H1 (cell line): ENCODE measurements around the gene UBASH3B. TPM values are rescaled to one million over a fixed set of nuclear protein-coding genes. Genes with fewer than 3 reads are reported as not detected.

Experiments
- CTCF ChIA-PET: fragments of 300-600 bp; sonication (Branson Sonifier 250); formaldehyde crosslinking; loops from one replicate; lab custom pipeline; 2021; ENCODE audit not compliant: partially characterized antibody; lab: Charles Lee
- POLR2A ChIA-PET: fragments of 300-600 bp; sonication (Branson Sonifier 250); formaldehyde crosslinking; loops from one replicate; lab custom pipeline; 2021; ENCODE audit warnings: inconsistent platforms; ENCODE audit not compliant: partially characterized antibody; lab: Charles Lee
- DNase-seq, 2 experiments: peaks; one replicate each; pipeline versions ENCODE4 v3.0.0 to v3.0.0-alpha.2; 2010 to 2022; ENCODE audit warnings: low spot score in 2 of 2, low read depth in 1 of 2, mixed read lengths in 1 of 2
- FAIRE-seq: peaks from 2 replicates; lab custom pipeline; 2011; peaks lifted over from hg19 to GRCh38; lab: Jason Lieb, UNC
- H2AFZ ChIP-seq: 2 replicates; pipeline ENCODE4 v1.8.1; 2012; ENCODE audit warnings: low read length, inconsistent platforms
- H2AK5ac ChIP-seq: 2 replicates; pipeline ENCODE4 v1.6.1; 2013; ENCODE audit warnings: low read depth, low read length
- H2BK120ac ChIP-seq: replicated peaks from 2 replicates; pipeline ENCODE3; 2013; ENCODE audit warnings: low read depth, low read length, inconsistent platforms
- H2BK12ac ChIP-seq: 2 replicates; pipeline ENCODE4 v1.6.1; 2013; ENCODE audit warnings: low read depth, low read length
- H2BK15ac ChIP-seq: 2 replicates; pipeline ENCODE4 v1.6.1; 2013; ENCODE audit warnings: low read length
- H2BK20ac ChIP-seq: 2 replicates; pipeline ENCODE4 v1.6.1; 2013; ENCODE audit warnings: low read length
- H2BK5ac ChIP-seq: 2 replicates; pipeline ENCODE4 v1.6.1; 2013; ENCODE audit warnings: low read depth, low read length
- H3K14ac ChIP-seq: 2 replicates; pipeline ENCODE4 v1.6.1; 2013; ENCODE audit warnings: inconsistent platforms; ENCODE audit not compliant: insufficient read length
- H3K18ac ChIP-seq: 2 replicates; pipeline ENCODE4 v1.6.1; 2013; ENCODE audit warnings: low read length; ENCODE audit errors: extremely low read depth
- H3K23ac ChIP-seq: 2 replicates; pipeline ENCODE4 v1.6.1; 2013; ENCODE audit warnings: inconsistent platforms; ENCODE audit not compliant: insufficient read length
- H3K23me2 ChIP-seq: 2 replicates; pipeline ENCODE4 v1.6.1; 2013; ENCODE audit warnings: low read depth, low read length
- H3K27ac ChIP-seq: 2 replicates; pipeline ENCODE4 v1.6.1; 2011; ENCODE audit warnings: low read depth, low read length, inconsistent platforms
- H3K27me3 ChIP-seq, 4 experiments: replicated peaks in 1 of 4; 1 replicate in 1 of 4; 2 replicates in 3 of 4; pipeline versions ENCODE4 v1.6.1 to v1.8.1; 2011 to 2013; ENCODE audit warnings: low read length in 3 of 4, mild to moderate bottlenecking in 3 of 4, inconsistent platforms in 2 of 4, mixed read lengths in 2 of 4, moderate library complexity in 1 of 4; ENCODE audit not compliant: control insufficient read depth in 3 of 4, insufficient read depth in 3 of 4; ENCODE audit errors: extremely low read depth in 1 of 4
- H3K36me3 ChIP-seq, 4 experiments: 2 replicates each; pipeline versions ENCODE4 v1.6.1 to v1.8.1; 2011 to 2013; ENCODE audit warnings: mild to moderate bottlenecking in 4 of 4, low read length in 3 of 4, moderate library complexity in 2 of 4, control low read depth in 1 of 4, inconsistent platforms in 1 of 4; ENCODE audit not compliant: insufficient read depth in 4 of 4, control insufficient read depth in 2 of 4
- H3K4ac ChIP-seq: replicated peaks from 2 replicates; pipeline ENCODE3; 2013; ENCODE audit warnings: low read length, low read depth, mixed read lengths, inconsistent platforms; ENCODE audit not compliant: insufficient read length
- H3K4me1 ChIP-seq, 4 experiments: replicated peaks in 1 of 4; 1 replicate in 1 of 4; 2 replicates in 3 of 4; pipeline versions ENCODE4 v1.6.1 to v1.8.1; 2011 to 2013; ENCODE audit warnings: low read length in 3 of 4, inconsistent platforms in 2 of 4, mixed read lengths in 1 of 4; ENCODE audit not compliant: insufficient read depth in 4 of 4, control insufficient read depth in 3 of 4
- H3K4me2 ChIP-seq, 2 experiments: 2 replicates each; pipeline versions ENCODE4 v1.6.1 to v1.8.1; 2011 to 2013; ENCODE audit warnings: low read depth in 2 of 2, low read length in 2 of 2, control low read depth in 1 of 2, inconsistent platforms in 1 of 2, mild to moderate bottlenecking in 1 of 2; ENCODE audit not compliant: insufficient read depth in 1 of 2
- H3K4me3 ChIP-seq, 4 experiments: fragments of 200-600, 300-600 bp in 1 of 4; sonication (generic), shearing (Covaris generic), sonication (Bioruptor Twin) in 1 of 4; 2 replicates each; pipeline versions ENCODE4 v1.5.1 to v1.8.1; 2011 to 2016; ENCODE audit warnings: low read length in 4 of 4, low read depth in 3 of 4, control low read depth in 2 of 4, inconsistent platforms in 2 of 4, mild to moderate bottlenecking in 2 of 4, mixed read lengths in 1 of 4, moderate library complexity in 1 of 4; ENCODE audit not compliant: insufficient read depth in 2 of 4; ENCODE audit errors: extremely low read depth in 1 of 4
- H3K56ac ChIP-seq: replicated peaks from 2 replicates; pipeline ENCODE3; 2013; ENCODE audit warnings: low read depth, mild to moderate bottlenecking, mixed read lengths, low read length, inconsistent platforms; ENCODE audit not compliant: insufficient read length
- H3K79me1 ChIP-seq: 2 replicates; pipeline ENCODE4 v1.6.1; 2013; ENCODE audit warnings: low read depth, low read length, control low read depth
- H3K79me2 ChIP-seq, 2 experiments: 2 replicates each; pipeline versions ENCODE4 v1.6.1 to v1.8.1; 2012 to 2013; ENCODE audit warnings: low read length in 2 of 2, mild to moderate bottlenecking in 2 of 2, inconsistent platforms in 1 of 2; ENCODE audit not compliant: insufficient read depth in 2 of 2, control insufficient read depth in 1 of 2
- H3K9ac ChIP-seq, 4 experiments: replicated peaks in 1 of 4; 1 replicate in 1 of 4; 2 replicates in 3 of 4; pipeline versions ENCODE4 v1.6.1 to v1.8.1; 2011 to 2013; ENCODE audit warnings: low read depth in 3 of 4, low read length in 3 of 4, control low read depth in 2 of 4, mild to moderate bottlenecking in 2 of 4, moderate library complexity in 2 of 4, inconsistent platforms in 1 of 4; ENCODE audit errors: extremely low read depth in 1 of 4
- H3K9me3 ChIP-seq, 2 experiments: 2 replicates each; pipeline versions ENCODE4 v1.6.1 to v1.8.1; 2012 to 2013; ENCODE audit warnings: mild to moderate bottlenecking in 2 of 2, moderate library complexity in 2 of 2, control low read depth in 1 of 2, inconsistent platforms in 1 of 2, low read depth in 1 of 2, low read length in 1 of 2, mixed read lengths in 1 of 2; ENCODE audit not compliant: insufficient read depth in 2 of 2
- H4K20me1 ChIP-seq, 2 experiments: replicated peaks in 1 of 2; 2 replicates each; pipeline versions ENCODE3 to v1.8.1; 2011 to 2013; ENCODE audit warnings: inconsistent platforms in 2 of 2, low read length in 2 of 2, mild to moderate bottlenecking in 1 of 2; ENCODE audit not compliant: insufficient read depth in 2 of 2, control insufficient read depth in 1 of 2
- H4K5ac ChIP-seq: 2 replicates; pipeline ENCODE4 v1.6.1; 2013; ENCODE audit warnings: low read length, low read depth, mixed read lengths, inconsistent platforms; ENCODE audit not compliant: insufficient read length
- H4K8ac ChIP-seq: 2 replicates; pipeline ENCODE4 v1.8.0; 2013; ENCODE audit warnings: mild to moderate bottlenecking, moderate library complexity, low read length, inconsistent platforms; ENCODE audit not compliant: insufficient read depth; ENCODE audit errors: extremely low read depth
- H4K91ac ChIP-seq: replicated peaks from 2 replicates; pipeline ENCODE3; 2013; ENCODE audit warnings: low read length, mixed read lengths, inconsistent platforms; ENCODE audit not compliant: insufficient read length
- FOSL1 ChIP-seq: IDR thresholded peaks from 2 replicates; pipeline ENCODE4 v1.6.1; 2011; ENCODE audit warnings: mild to moderate bottlenecking, low read depth, low read length, moderate library complexity; ENCODE audit not compliant: insufficient read depth
- GABPA ChIP-seq: IDR thresholded peaks from 2 replicates; pipeline ENCODE4 v1.6.1; 2011; ENCODE audit warnings: mild to moderate bottlenecking, low read length, moderate library complexity, borderline replicate concordance; ENCODE audit not compliant: insufficient read depth
- HDAC6 ChIP-seq: IDR thresholded peaks from one replicate; pipeline ENCODE4 v1.7.1; 2012; ENCODE audit warnings: low read depth, mild to moderate bottlenecking, inconsistent platforms, low read length, moderate library complexity
- RNF2 ChIP-seq: fragments of 200-900, 300-1000 bp; sonication (generic); IDR thresholded peaks from 2 replicates; pipeline ENCODE4 v1.7.1; 2016; ENCODE audit warnings: borderline replicate concordance, low read depth, mild to moderate bottlenecking, antibody characterized with exemption, low read length; ENCODE audit not compliant: poor library complexity, severe bottlenecking; ENCODE audit errors: missing control alignments
- SIRT6 ChIP-seq: IDR thresholded peaks from one replicate; pipeline ENCODE4 v1.7.1; 2012; ENCODE audit warnings: low read length, inconsistent platforms
- WGBS, 2 experiments: shearing (Covaris generic) in 1 of 2; methylation state at CpG; one replicate each; pipeline versions ENCODE4 v1.1.6 to v1.1.7; 2013 to 2015; ENCODE audit warnings: low lambda C conversion rate in 2 of 2, mixed read lengths in 2 of 2, inconsistent platforms in 1 of 2, low coverage in 1 of 2, missing lambda C conversion rate in 1 of 2; ENCODE audit not compliant: insufficient replicate concordance in 2 of 2, insufficient coverage in 1 of 2, insufficient read length in 1 of 2; ENCODE audit errors: extremely low coverage in 1 of 2, missing lambda C conversion rate in 1 of 2; 5-methylcytosine and 5-hydroxymethylcytosine counted together
- polyA plus RNA-seq, 7 experiments: library from polyadenylated mRNA; depleted of rRNA in 3 of 7; stranded (reverse) in 5 of 7; unstranded in 2 of 7; fragments of >200 nt in 5 of 7; fragments of 200-250 nt in 2 of 7; gene quantifications; 1 replicate in 5 of 7; 2 replicates in 1 of 7; 4 replicates in 1 of 7; pipeline versions ENCODE4 v1.2.1 to v1.2.3, GENCODE V29; 2011 to 2013; ENCODE audit warnings: missing spikeins in 2 of 7, mixed read lengths in 2 of 7
- total RNA-seq: library from RNA; stranded (reverse); fragmentation: NEBNext Ultra II Directional; extraction: Animal tissue kit (Norgen Biotek cat#: 25700); gene quantifications from 2 replicates; pipeline ENCODE4 v1.2.1, GENCODE V29; 2021
- TF ChIP-seq, protein P1 (sequence below), 3 experiments: IDR thresholded peaks; 1 replicate in 2 of 3; 2 replicates in 1 of 3; pipeline versions ENCODE4 v1.5.1 to v1.6.1; 2011; ENCODE audit warnings: low read length in 3 of 3, mild to moderate bottlenecking in 3 of 3, inconsistent platforms in 2 of 3, low read depth in 1 of 3, moderate library complexity in 1 of 3; ENCODE audit not compliant: insufficient read depth in 1 of 3; ENCODE audit errors: control extremely low read depth in 1 of 3
- TF ChIP-seq, protein P2 (sequence below): IDR thresholded peaks from 2 replicates; pipeline ENCODE4 v1.6.1; 2011; ENCODE audit warnings: low read depth, mild to moderate bottlenecking, low read length; ENCODE audit not compliant: insufficient read depth

The UBASH3B gene
- total and polyA plus RNA-seq, 2 of the 8 experiments (the other 6 are each of a cell fraction or from before 2014, with no cell fraction given) = 7.5 to 9.5 TPM

DNA sequence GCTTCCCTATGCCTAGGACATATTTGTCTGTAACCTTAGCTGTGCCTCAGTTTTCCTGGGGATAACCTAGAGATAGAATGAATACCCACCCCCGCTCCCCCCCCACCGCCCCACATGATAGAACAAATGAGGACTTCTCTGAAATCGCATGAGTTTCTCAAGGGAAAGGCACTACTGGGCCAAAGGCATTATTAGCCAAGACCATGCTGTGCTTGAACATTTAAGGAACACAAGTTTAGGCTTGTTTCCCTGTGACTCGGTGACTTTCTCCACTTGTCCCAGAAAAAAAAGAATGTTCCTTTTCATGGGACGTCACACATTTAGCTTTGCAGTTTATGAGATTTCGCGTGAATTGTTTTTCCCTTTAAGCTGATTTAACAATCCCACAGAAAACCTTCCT is 131.4 kb downstream of the UBASH3B start:
- FAIRE-seq = no peak
- WGBS, 2 experiments = 92% methylated on average over 7 of the region's 7 CpGs; no CpG with 5 or more reads in 1 of the 2 experiments
- CTCF ChIA-PET = interaction anchor here (0.6 to 24.9 kb wide), 12 partner anchors 9 to 612 kb away, joined by 3 to 356 read pairs (median 5); no protein-coding TSS in a partner anchor

More for the DNA sequence above, 131.4 kb downstream of the UBASH3B start:
- H3K79me2 ChIP-seq = no peaks in the 10 kb centered on the region
- H2AK5ac ChIP-seq = no peak overlapping the region
- no peak overlapping the region for H3K23ac ChIP-seq
- no peaks in the 10 kb centered on the region for H4K20me1 ChIP-seq
- H2BK12ac ChIP-seq = no peak overlapping the region
- no peak overlapping the region for H2AFZ ChIP-seq
- H3K79me1 ChIP-seq = no peaks in the 10 kb centered on the region
- H4K5ac ChIP-seq = no peak overlapping the region
- no peak overlapping the region for H3K4me2 ChIP-seq
- no peak overlapping the region for H3K18ac ChIP-seq
- no peak overlapping the region for H3K9ac ChIP-seq
- no peak overlapping the region for H2BK120ac ChIP-seq
- H3K27me3 ChIP-seq = no peaks in the 10 kb centered on the region
- H3K4ac ChIP-seq = no peak overlapping the region
- no peak for DNase-seq
- no peak overlapping the region for H3K4me3 ChIP-seq
- no peaks in the 10 kb centered on the region for H3K36me3 ChIP-seq
- no peak overlapping the region for H4K8ac ChIP-seq
- no peak overlapping the region for H2BK20ac ChIP-seq
- no peak for TF ChIP-seq SIRT6
- TF ChIP-seq, protein P1, sequence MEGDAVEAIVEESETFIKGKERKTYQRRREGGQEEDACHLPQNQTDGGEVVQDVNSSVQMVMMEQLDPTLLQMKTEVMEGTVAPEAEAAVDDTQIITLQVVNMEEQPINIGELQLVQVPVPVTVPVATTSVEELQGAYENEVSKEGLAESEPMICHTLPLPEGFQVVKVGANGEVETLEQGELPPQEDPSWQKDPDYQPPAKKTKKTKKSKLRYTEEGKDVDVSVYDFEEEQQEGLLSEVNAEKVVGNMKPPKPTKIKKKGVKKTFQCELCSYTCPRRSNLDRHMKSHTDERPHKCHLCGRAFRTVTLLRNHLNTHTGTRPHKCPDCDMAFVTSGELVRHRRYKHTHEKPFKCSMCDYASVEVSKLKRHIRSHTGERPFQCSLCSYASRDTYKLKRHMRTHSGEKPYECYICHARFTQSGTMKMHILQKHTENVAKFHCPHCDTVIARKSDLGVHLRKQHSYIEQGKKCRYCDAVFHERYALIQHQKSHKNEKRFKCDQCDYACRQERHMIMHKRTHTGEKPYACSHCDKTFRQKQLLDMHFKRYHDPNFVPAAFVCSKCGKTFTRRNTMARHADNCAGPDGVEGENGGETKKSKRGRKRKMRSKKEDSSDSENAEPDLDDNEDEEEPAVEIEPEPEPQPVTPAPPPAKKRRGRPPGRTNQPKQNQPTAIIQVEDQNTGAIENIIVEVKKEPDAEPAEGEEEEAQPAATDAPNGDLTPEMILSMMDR (IDR thresholded peaks at IDR 0.05; ENCODE audit: control extremely low read depth in 1 of 3, insufficient read depth in 1 of 3, low read depth in 1 of 3, low read length in 3 of 3) = no peak
- no peak for TF ChIP-seq GABPA
- TF ChIP-seq RNF2 = no peak
- TF ChIP-seq, protein P2, sequence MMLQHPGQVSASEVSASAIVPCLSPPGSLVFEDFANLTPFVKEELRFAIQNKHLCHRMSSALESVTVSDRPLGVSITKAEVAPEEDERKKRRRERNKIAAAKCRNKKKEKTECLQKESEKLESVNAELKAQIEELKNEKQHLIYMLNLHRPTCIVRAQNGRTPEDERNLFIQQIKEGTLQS = no peak
- TF ChIP-seq FOSL1 = no peak
- TF ChIP-seq HDAC6 = no peak
- no peaks in the 10 kb centered on the region for H3K23me2 ChIP-seq
- no peak overlapping the region for H3K56ac ChIP-seq
- H4K91ac ChIP-seq = no peak overlapping the region
- H3K27ac ChIP-seq = no peak overlapping the region
- H3K9me3 ChIP-seq = no peaks in the 10 kb centered on the region
- H2BK5ac ChIP-seq = no peak overlapping the region
- no peak overlapping the region for H3K14ac ChIP-seq
- H3K4me1 ChIP-seq = no peaks in the 10 kb centered on the region
- no peak overlapping the region for H2BK15ac ChIP-seq
- POLR2A ChIA-PET = no interaction called here
